Hindlimb muscle (tissue), 1 donor: ENCODE data around the gene RIOK3. TPM values are rescaled to one million over a fixed set of nuclear protein-coding genes. Genes with fewer than 3 reads are reported as not detected.
"Not testable (repeated sequence)": the region's sequence is repeated elsewhere in the genome, so short reads cannot be mapped to it uniquely, and the experiment has no call there.

Experiments used
- DNase-seq: peaks from one replicate; pipeline ENCODE4 v3.0.0-alpha.2; 2013
- polyA plus RNA-seq: library from polyadenylated mRNA; unstranded; fragments of 120-200 nt; gene quantifications from one replicate; pipeline ENCODE4 v1.2.1, GENCODE V29; 2013; ENCODE audit not compliant: insufficient read length

RIOK3 gene, protein sequence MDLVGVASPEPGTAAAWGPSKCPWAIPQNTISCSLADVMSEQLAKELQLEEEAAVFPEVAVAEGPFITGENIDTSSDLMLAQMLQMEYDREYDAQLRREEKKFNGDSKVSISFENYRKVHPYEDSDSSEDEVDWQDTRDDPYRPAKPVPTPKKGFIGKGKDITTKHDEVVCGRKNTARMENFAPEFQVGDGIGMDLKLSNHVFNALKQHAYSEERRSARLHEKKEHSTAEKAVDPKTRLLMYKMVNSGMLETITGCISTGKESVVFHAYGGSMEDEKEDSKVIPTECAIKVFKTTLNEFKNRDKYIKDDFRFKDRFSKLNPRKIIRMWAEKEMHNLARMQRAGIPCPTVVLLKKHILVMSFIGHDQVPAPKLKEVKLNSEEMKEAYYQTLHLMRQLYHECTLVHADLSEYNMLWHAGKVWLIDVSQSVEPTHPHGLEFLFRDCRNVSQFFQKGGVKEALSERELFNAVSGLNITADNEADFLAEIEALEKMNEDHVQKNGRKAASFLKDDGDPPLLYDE
- 78.1 TPM for polyA plus RNA-seq

DNA sequence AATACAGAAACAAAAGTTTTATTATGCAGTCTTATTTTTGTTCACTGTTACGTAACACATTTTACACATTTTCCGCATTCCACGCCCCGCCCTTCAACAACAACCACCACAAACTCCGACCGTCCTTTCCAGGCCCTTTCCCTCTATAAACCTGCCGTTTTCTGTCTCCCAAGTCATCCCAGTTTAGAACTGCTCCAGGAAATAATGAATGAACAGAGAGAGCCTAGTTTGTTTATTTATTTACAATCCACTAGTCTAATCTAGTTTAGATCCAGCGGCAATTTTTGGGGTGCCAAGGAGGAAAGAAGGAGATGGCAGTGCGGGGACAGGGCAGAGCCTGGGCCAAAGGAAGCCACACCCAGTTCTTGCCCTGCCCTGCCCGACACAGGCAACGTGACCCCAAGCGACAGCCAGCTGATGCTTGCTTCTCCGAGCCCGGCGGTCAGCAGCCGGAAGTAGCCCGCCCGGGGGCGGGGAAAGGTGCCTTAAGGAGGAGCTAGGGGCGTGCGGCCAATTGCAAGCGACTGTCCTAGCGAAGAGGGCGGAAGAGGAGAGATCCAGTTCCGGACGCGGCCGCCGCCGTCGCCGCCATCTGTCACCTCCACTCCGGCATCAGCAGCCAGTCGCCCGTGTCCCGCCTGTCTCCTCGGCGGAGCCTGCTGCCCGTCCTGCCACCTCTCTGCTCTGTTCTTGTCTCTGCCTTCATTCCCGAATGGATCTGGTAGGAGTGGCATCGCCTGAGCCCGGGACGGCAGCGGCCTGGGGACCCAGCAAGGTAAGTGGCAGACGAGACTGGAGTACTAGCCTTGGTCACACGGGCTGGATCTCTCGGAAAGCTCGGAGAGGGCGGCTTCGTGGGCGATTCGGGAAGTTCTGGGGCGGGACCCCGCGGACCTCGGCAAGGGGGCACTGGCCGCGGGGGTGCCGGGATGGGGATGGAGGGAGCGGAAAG is at the start of gene RIOK3:
Gene RIOK3 (plus strand): TSS at position 560 of the 952 bp plus-strand sequence. CDS start 153 bp downstream, at position 713.
- DNase-seq = peak; percentile 98

DNA sequence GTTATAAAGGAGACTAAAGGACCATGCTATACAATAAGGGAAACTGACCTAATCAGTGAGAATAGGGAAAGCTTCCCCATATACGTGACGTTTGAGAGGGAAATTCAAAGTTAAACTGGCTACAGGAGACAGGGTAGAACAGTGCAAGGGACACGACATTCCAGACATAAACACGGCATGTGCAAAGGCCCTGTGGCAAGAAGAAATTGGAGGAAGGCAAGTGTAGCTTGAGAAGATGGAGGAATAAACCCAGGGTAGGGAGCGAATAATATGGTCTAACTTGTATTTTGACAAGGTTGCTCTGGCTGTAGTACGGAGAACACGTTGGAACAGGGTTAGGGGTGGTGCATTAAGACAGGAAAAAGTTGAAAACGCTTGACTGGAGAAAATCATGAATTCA is 49.8 kb upstream of the RIOK3 start:
- no peak for DNase-seq

DNA sequence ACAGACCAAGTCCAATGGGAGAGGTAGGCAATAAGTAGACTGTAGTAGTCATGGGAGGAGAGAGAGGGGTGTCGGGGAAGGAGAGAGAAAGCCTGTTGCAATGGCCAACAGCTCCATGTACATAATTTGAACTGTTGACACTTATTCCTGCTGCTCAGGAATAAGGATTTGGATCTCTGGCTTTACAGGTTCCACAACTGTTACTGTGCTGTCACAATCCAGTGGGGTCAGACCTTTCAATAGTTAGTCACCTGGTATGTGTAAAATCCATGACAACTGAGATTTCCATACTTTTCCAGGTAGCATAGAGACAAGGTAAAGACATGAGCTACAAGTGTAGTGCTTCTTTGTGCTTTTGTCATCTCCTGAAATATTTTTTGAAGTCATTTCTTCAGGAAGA is 47.5 kb upstream of the RIOK3 start:
- no peak for DNase-seq

DNA sequence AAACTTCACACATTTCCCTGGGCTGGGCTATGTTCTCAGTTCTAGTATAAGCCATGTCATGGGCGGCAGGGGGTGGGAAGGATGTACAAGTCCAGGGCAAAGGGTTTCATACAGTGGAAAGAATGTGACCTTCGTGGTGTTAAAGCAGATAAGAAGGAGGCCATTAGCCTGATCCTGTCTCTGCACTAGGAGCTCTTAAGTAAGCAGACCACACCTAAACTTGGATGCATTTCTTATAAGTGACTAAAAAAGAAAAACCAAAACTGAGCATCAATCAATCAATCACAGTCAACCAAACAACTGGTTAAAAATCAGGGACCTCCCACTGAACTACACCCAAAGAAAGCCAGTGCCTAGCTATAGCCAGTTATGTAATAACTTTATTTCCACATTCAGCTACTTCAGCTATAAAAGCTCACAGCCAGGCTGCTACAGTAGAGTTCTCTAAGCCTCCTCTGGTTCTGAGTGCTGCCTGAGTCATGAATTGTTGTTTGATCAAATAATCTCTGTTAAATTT is 46.8 kb upstream of the RIOK3 start:
- DNase-seq = no peak

DNA sequence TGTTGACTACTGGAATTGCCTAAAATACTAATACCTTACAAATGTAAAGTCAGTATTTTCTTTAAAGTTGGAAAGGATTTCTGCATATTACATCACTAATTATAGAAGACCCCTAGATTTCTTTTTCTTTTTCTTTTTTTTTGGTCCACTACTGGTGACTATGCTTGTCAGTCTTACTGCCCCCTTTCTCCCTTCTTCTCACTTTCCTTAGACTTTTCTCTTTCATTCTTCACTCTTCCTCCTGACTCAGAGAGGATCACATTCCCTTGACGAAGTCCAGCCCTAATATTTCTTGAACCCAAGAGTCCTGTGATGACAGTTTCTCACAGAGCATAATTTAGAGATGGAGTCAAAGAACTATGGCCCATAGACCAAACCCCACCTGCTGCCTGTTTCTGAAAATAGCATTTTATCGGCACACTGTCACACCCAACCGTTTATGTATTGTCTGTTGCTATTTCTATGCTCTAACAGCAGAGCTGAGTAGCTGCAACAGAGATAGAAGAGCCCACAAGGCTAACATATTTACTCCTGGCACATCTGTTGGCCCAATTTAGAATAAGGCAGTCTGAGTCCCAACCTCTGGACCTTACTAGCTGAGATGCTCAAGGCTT is 40.6 kb upstream of the RIOK3 start:
- no peak for DNase-seq

DNA sequence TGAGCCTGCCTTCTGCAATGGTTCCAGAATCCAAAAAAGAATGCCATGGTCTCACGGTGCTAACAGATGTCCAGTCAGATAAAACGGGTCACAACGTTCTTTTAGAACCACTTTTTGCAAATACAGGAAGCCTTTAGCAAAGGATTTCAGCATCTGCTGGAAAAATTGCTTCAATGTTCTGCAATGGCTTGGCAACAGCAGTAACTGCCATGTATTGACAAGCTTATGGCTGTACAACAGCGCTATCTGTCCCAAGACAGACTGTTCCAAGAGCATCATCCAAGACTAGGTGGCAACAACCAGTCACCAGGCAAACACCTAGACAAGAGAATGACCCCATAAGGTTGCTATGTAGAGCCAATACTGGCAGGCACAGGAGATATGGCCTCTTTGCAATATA is 37.6 kb upstream of the RIOK3 start:
- DNase-seq = no peak

DNA sequence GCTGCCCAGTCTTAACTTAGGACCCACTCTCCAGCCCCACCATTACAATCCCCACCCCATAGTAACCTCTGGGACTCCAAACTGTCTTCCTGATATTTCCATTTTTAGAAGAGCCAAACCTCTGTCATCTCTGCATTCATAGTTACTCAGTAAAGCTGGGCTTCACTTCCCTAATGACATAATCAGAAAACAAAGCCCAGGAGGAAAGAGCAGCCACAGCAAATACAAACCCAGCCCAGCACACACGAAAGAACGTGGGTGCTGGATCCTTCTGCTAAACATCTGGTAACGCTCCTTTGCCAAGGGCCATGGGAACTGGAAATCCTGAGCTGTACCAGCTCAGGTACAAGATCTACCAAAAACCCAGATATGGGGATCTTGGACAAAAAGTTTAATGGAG is 36.8 kb upstream of the RIOK3 start:
- DNase-seq = no peak

DNA sequence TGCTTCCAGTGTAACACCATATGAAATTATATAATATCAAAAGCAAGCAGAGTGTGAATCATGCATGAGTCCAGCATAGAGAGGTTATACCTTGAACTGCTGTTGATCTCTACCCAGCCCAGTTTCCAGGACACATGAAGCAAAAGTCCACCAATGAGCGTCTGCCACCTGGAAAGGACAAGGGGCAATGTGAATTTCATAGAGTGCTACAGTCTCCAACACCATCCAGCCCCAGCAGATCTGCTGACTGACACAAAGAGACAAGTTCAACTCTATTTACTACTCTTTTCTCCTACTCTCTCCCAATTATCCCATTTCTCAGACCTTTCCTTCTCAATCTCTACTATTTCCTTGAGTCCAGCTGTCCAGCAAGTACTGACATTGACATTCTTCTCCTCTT is 31.8 kb upstream of the RIOK3 start:
- DNase-seq = no peak

DNA sequence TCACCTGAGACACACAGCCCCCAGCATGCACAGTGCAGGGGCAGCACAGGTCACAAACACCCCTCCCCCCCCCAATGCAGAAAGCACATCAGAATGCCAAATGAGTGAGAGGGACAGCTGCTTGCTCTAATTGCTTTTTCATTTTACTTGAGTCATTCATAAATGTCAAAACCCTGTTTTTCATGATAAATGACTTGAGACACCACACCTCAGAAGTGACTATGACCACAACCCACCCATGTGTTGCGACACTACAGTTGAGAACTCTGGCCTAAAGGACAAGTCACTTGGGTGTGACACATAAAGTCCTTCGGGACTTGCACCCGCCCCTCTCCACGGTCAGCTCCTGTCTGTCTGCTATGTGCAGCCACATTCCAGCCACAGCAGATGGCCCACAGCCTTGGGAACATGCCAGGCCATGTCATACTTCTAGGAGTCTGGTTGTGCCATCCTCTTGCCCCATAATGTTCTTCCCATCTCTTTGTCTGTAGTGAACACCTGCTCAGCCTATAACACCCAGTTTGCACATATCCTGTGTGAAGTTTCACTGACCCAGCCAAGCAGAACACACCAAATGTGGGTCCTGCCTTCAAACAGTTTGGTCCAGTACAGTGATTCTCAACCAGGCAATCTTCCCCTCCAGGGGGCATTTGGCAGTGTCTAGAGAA is 30.2 kb upstream of the RIOK3 start:
- peak; percentile 25 for DNase-seq

DNA sequence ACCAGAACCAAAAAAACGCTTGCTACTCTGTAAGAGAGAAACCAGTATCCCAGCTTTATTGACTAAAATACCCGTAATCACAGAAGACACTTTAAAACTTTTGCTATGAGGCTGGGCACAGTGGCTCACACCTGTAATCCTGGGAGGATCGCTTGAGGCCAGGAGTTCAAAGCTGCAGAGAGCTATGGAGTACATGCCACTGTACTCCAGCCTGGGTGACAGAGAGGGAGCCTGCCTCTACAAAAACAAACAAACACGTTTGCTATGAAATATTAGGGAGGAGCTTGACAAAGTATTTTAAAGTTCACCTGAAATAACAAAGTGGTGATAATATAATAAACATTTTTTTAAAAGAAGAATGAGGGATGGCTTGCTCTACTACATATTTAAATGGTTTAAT is 28.5 kb upstream of the RIOK3 start:
- DNase-seq = no peak

DNA sequence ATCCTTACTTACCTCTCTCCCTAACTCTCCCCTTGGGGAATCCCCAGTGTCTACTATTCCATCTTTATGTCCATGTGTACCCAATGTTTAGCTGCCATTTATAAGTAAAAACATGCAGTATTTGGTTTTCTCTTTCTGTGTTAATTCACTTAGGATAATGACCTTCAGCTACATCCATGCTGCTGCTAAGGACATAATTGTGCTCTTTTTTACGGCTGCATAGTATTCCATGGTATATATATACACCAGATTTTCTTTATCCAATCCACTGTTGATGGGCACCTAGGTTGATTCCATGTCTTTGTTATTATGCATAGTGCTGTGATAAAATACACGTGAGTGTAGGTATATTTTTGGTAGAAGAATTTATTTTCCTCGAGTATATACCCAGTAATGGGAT is 24.3 kb upstream of the RIOK3 start:
- no peak for DNase-seq

DNA sequence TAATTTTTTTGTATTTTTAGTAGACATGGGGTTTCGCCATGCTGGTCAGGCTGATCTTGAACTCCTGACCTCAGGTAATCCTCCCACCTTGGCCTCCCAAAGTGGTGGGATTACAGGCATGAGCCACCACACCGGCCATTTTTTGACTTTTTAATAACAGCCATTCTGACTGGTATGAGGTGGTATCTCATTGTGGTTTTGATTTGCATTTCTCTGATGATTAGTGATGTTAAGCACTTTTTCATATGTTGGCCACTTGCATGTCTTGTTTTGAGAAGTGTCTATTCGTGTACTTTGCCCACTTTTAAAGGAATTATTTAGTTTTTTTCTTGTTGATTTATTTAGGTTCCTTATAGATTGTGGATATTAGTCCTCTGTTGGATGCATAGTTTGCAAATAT is 23.5 kb upstream of the RIOK3 start:
- DNase-seq = not testable (repeated sequence)

DNA sequence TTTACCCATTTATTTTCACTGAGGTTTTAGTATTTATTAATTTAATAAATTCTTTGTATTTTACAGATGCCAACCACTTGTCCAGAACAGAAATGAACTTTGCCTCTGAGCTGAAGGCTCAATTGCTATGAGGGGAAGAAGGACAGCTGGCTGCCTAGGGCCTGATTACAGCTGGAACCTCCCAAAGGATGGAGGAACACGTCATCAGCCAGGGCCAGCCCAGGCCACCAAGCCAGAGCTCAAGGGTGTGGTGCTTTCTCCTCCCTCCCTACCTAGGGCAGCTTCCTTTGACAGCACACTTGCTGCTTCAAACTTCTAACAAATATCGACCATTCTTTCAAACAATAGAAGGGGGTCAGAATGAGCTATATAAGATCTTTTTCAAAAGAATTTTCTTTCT is 19.7 kb upstream of the RIOK3 start:
- DNase-seq = no peak

DNA sequence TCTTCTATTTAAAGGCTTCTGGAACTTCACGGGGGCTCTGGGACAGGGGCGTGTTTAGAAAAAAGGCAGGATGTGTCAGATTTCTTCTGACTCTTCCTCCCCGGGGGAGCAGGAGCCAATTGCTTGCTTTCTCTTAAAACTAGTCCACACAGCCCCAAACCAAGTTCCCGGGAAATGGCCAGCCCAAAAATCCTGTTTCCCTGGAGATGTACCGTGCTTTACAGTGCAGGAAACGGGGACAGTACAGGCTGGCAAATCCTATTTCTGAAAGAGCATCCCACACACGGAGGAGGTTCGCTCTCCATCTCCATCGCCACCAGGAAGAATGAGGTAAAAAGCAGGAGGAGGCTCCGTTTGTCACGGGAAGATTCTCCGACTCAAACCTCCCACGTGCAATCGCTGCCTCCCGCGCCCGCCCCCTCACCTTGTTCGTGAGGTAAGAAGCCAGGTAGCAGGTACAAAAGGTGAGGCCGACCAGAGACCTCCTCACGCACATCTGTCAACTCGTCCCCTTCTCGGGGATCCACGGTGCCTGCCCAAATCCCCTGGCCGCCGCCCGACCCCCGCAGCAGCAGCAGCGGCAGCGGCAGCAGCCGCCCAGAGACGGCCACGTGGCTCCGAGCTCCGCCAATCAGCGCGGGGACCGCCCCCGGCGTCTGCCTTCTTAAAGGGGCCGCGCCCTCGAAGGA is 15.6 kb upstream of the RIOK3 start:
- peak; percentile 87 for DNase-seq

DNA sequence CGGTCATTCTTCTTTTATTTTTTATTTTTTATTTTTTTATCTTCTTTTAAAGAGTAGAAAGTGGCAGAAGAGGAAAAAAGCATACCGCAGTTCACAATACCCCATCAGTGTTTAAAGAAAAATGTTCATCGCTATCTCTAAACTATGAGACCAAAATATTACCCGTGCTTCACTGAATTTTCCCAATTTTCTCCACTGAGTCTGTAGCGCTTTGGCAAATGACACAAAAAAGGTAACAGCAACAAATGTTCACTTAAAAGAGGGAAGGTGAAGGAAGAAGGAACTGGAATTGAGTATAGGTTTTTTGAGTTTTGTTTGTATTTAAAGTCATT is 15.1 kb upstream of the RIOK3 start:
- no peak for DNase-seq

DNA sequence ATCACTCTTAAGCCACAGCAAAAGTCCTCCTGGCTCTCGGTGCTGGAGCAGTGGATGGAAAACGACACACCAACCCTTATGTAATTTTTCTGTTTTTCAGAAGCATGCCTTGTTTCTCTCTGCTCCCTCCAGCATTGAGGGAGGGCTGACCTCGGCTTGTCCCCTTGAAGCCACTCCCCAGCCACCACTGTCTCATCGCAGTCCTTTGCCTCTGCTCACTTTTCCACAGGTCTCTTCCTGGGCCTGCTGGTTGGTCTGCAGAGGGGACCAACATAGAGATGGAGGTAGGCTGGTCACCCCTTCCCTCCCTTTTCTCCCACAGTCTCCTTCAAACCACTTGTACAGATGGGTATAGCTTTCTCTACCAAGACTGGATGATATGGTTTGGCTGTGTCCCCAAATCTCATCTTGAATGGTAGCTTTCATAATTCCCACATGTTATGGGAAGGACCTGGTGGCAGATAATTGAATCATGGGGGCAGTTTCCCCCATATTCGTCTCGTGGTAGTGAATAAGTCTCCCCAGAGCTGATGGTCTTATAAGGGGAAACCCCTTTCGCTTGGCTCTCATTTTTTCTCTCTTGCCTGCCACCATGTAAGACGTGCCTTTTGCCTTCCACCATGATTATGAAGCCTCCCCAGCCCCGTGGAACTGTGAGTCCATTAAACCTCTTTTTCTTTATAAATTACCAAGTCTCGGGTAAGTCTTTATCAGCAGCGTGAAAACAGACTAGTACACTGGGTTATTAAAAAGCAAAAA is 14.3 kb upstream of the RIOK3 start:
- no peak for DNase-seq

DNA sequence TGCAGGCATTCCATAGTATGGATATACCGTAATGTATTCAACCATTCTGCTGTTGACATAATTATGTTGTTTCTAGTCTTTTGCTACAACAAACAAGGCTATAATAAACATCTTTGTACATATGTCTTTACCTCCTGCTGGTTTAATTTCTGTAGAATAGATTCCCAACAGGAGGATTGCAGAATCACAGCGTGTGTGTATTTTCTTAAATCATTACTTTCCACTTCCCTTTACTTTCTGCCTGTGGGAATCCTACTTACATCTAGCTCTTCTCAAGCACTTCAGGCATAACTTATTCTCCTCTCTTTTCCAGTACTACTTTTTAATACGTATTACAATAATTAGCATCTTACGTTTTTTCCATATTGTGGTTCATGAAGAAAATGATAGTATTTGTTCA is 13.0 kb upstream of the RIOK3 start:
- no peak for DNase-seq

DNA sequence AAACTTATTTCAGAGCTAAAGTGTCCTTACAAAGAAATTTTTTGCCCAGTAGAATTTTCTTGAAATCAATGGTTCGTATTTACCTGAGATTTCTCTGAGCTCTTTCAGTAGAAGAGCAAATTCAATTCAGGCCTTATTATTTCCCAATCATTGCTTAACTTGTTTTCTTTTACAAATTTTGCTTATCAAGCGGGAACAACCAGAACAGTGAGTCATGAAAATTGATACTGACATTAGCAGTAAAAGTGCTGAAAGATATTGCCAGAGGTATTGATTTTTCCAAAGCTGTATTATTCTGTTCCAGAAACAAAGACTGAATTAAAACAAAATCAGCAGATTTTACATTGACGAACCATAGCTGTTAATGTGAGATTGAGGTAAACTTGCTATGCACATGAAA is 10.1 kb upstream of the RIOK3 start:
- DNase-seq = no peak

DNA sequence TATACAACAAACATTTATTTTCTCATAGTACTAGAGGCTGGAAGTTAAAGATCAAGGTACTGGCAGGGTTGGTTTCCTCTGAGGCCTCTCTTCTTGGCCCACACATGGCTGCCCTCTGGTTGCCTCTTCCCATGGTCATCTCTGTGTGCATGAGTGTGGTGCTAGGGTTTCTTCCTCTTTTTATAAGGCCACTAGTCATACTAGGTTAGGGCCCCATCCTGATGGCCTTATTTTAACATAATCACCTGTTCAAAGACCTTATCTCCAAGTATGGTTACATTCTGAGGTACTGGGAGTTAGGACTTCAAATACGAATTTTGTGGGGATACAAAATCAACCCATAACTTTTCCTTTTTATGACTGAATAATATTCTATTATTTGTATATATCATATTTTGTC is 4.8 kb upstream of the RIOK3 start:
- DNase-seq = no peak

DNA sequence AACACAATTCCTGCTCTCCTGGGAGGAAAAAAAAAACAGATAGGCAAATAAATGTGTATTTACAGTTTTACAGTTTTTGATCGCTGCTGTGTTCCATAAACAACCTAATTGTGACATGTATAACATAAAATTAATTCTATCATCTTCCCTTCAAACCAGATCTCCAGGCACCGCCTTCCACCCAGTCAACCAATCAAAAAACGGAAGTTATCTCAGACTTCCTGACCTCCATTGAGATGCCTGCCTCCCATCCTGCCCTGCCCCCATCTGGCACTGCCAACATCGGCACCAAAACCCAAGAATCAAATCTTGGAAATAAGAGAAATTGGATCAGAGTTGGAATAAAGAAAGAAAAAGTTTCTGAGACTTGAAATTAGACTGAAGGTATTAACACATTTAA is 3.1 kb upstream of the RIOK3 start:
- no peak for DNase-seq

DNA sequence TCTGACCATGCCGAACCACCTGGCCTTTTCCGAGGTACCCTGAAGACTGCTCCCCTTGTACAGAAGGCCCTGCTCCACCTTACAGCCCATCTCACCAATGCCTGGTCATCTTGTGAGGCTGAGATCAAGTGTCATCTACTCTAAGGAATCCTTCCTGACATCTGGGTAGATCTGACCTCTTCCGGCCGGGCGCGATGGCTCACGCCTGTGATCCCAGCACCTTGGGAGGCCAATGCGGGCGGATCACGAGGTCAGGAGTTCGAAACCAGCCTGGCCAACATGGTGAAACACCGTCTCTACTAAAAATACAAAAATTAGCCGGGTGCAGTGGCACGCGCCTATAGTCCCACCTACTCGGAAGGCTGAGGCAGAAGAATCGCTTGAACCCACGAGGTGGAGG is 2.1 kb upstream of the RIOK3 start:
- no peak for DNase-seq
